SK-N-SH (cell line): ENCODE data around the gene GPT2.

Experiments used
- CTCF ChIP-seq: fragments of 200-600 bp; sonication (generic); IDR thresholded peaks from 2 replicates; pipeline ENCODE4 v1.6.1; 2017; ENCODE audit warnings: antibody characterized with exemption, mild to moderate bottlenecking, moderate library complexity
- ELF1 ChIP-seq: IDR thresholded peaks from 2 replicates; pipeline ENCODE4 v1.4.0; 2012
- EP300 ChIP-seq, 2 experiments: IDR thresholded peaks; 2 replicates each; pipeline versions ENCODE4 v1.4.0 to v1.6.1; 2012; ENCODE audit warnings: borderline replicate concordance in 1 of 2, low read depth in 1 of 2, low read length in 1 of 2
- EZH2phosphoT487 ChIP-seq: fragments of 200-600 bp; sonication (generic); IDR thresholded peaks from 2 replicates; pipeline ENCODE4 v1.6.1; 2017; ENCODE audit warnings: low read depth, mixed run types, mild to moderate bottlenecking, antibody characterized with exemption, moderate library complexity, borderline replicate concordance
- JUND ChIP-seq: IDR thresholded peaks from 2 replicates; pipeline ENCODE4 v1.4.0; 2012
- MAX ChIP-seq: IDR thresholded peaks from 2 replicates; pipeline ENCODE4 v1.4.0; 2012; ENCODE audit warnings: low read depth
- POLR2AphosphoS5 ChIP-seq: IDR thresholded peaks from 2 replicates; pipeline ENCODE4 v1.6.1; 2012; ENCODE audit warnings: low read depth, low read length
- REST ChIP-seq: IDR thresholded peaks from 2 replicates; pipeline ENCODE4 v1.6.1; 2012; ENCODE audit warnings: mild to moderate bottlenecking, low read depth, low read length, moderate library complexity
- RXRA ChIP-seq: IDR thresholded peaks from 2 replicates; pipeline ENCODE4 v1.4.0; 2012; ENCODE audit warnings: low read depth, mild to moderate bottlenecking, borderline replicate concordance
- TAF1 ChIP-seq: IDR thresholded peaks from 2 replicates; pipeline ENCODE4 v1.6.1; 2012; ENCODE audit warnings: low read depth, mild to moderate bottlenecking, low read length, moderate library complexity, borderline replicate concordance

GRCh38 chr16:46949241-46949892, 65.2 kb downstream of the GPT2 start:
- TF ChIP-seq RXRA (no peak), JUND (no peak), POLR2AphosphoS5 (no peak), CTCF (no peak), ELF1 (no peak), TAF1 (no peak), REST (no peak), EZH2phosphoT487 (no peak), MAX (no peak), EP300 (IDR thresholded peaks at IDR 0.05; ENCODE audit: borderline replicate concordance in 1 of 2, low read depth in 1 of 2, low read length in 1 of 2) (no peak)
